Endometrial microvascular endothelial cells (primary cell): ENCODE results near the gene DCLK1. TPM values are rescaled to one million over a fixed set of nuclear protein-coding genes. Genes with fewer than 3 reads are reported as not detected.

ENCODE experiments used
- in situ Hi-C: cut with HindIII; loops from 2 replicates; pipeline ENCODE4 v1.10.0; 2017; ENCODE audit warnings: low sequenced_read_pairs, low pct_unique_long_range_greater_than_20kb; ENCODE audit errors: inconsistent ontology term
- total RNA-seq: library from RNA; depleted of rRNA; stranded (reverse); fragments of >200 nt; gene quantifications from one replicate; pipeline ENCODE4 v1.2.3, GENCODE V29; 2015; ENCODE audit errors: inconsistent ontology term

Gene DCLK1
- total RNA-seq, 1 donor from 2014 or later, result 43.5 TPM

GRCh38 chr13:35729926-35730627, 401.1 kb downstream of the DCLK1 start:
- in situ Hi-C loops, result no loop called here

GRCh38 chr13:35727881-35728280, 403.3 kb downstream of the DCLK1 start:
- in situ Hi-C loops, result no loop called here

DNA sequence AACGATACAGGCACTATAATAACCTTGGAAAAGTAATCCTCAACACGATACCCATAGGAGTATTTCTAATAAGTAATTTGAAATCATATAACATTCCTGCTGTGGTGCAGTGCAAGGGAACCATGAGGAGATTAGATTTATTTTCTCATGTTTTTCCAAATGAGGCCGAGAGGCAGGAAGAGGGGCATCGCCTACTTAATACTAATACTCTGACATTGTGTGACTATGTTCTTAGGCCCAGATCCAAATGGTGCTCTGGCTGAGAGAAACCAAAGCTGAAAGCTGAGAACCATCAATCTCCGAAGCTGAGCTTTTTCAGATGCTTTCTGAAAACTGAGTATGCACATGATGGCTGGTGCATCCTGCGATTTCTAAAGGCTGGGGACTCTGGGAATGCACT, 406.7 kb downstream of the DCLK1 start:
- in situ Hi-C loops, result no loop called here

GRCh38 chr13:35723821-35724220, 407.4 kb downstream of the DCLK1 start:
- in situ Hi-C loops, result no loop called here

- in situ Hi-C loops, result no loop called here
These were observed 408.1 kb downstream of the DCLK1 start for GRCh38 chr13:35723053-35723461.

GRCh38 chr13:35722458-35723052, 408.6 kb downstream of the DCLK1 start:
- in situ Hi-C loops, result no loop called here

- in situ Hi-C loops, result no loop called here
These were observed 410.3 kb downstream of the DCLK1 start for GRCh38 chr13:35720690-35721554.

DNA sequence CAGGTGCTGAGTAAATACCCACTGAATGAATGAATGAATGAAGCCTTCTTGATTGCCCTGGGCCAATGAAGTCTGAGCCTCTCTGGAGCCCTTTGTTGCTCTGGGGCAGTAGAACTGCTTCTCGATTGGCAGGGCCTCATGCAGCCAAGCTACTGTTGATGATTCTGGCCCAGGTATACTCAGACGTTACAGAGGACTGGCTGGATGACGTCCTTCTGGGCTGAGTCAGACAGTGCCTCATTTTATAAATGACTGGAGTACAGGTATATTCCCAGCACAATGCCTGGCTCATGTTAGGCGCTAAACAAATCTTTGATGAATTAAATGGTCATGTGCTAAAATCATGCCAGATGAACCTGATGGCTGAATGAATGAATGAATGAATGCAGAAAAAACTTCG, 410.9 kb downstream of the DCLK1 start:
- in situ Hi-C loops, result no loop called here

Other genes starting within 250 kb of the DCLK1 start
- not detected for gene SOHLH2, start 83.2 kb upstream of the DCLK1 start, total RNA-seq
- 2.9 TPM for gene CCDC169, start 166.4 kb upstream of the DCLK1 start, total RNA-seq
- 75.9 TPM for gene SPART, start 215.0 kb upstream of the DCLK1 start, total RNA-seq